Activated T-cell treated with anti-CD3 and anti-CD28 coated beads for 48 hours (primary cell): ENCODE results near the gene PRDX1.
A peak's percentile ranks its signal among the peaks of the same experiment; 100 is the strongest.
"Not testable (repeated sequence)": the region's sequence is repeated elsewhere in the genome, so short reads cannot be mapped to it uniquely, and the experiment has no call there.

Source experiments
- DNase-seq: peaks from one replicate; pipeline ENCODE4 v3.0.0-alpha.2; 2020; ENCODE audit warnings: low read depth

The PRDX1 gene

DNA sequence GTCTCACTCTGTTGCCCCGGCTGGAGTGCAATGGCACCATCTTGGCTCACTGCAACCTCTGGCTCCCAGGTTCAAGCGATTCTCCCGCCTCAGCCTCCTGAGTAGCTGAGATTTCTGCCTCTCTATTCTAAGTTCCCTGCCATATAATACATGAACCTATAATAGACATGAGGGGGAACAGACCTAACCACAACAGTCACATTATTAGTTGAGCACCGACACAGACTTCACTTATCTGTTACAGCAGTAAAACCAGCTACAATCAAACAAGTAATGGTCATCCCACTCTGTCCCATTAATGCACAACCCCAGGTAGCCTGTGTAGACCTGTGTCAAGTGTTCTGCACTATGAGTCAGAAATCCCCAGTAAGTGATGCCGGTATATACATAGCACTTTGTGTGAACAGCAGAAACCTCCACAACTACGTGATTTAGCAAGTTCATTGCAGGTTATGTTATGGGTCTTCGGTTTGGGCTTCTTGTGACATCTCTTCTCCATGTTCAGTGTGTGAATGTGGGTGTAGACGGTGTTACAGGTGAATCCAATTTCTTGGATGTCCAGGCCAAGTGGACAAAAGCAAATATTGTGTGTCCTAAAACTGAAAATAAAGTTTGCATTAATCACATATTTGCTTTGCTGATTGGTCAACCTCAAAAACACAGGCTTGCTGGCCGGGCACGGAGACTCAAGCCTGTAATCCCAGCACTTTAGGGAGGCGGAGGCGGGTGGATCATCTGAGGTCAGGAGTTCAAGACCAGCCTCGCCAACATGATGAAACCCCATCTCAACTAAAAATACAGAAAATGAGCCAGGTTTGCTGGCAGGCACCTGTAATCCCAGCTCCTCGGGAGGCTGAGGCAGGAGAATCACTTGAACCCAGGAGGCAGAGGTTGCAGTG is 18.0 kb downstream of the PRDX1 start:
- no peak for DNase-seq

DNA sequence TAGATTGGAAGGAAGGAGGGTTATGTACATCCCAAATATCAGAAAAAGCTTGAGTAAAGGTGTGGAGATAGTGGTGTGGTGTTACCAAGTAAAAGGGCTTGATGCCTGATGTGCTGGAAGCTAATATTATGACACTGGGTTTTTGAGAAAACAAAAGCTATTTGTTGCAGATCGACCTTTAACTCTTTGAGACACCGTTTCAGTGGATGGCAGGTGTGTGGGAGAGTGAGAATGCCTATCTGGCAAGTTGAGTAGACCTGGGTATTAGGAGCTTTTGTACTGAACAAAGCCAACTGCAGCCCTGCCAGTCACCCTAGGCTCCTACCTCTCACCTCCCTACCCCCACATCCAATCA is 20.2 kb downstream of the PRDX1 start:
- no peak for DNase-seq

GRCh38 chr1:45499415-45499769 is 22.3 kb downstream of the PRDX1 start:
- no peak for DNase-seq

GRCh38 chr1:45498279-45498678 is 23.4 kb downstream of the PRDX1 start:
- no peak for DNase-seq

DNA sequence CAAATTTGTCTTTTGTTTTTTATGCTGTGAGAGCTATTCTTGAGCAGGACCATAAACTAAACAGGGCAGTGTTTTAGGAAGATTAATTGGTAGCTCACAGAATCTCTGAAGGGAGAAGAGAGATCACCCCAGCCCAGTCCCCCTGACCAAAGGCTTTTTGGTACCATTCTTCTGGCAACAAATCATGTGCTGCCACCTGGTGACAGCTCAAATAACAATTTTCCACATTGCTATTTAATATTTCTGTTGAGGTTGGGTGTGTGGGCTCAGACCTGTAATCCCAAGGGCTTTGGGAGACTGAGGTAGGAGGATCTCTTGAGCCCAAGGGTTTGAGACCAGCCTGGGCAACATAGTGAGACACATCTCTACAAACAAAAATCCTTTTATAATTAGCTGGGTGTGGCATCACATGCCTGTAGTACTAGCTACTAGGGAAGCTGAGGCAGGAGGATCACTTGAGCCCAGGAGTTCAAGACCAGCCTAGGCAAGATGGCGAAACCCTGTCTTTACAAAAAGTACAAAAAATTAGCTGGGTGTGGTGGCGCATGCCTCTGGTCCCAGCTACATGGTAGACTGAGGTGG is 28.5 kb downstream of the PRDX1 start:
- DNase-seq: no peak

- no peak for DNase-seq
Observed at GRCh38 chr1:45492691-45493090, 29.0 kb downstream of the PRDX1 start.

GRCh38 chr1:45491487-45492260 is 30.0 kb downstream of the PRDX1 start:
- DNase-seq: no peak

GRCh38 chr1:45490626-45491486 is 30.8 kb downstream of the PRDX1 start, which contains the start of gene TESK2:
Gene TESK2 (minus strand): TSS chr1:45491163. CDS start chr1:45457785, 33,378 bp downstream.
- DNase-seq: peak; percentile 91

DNA sequence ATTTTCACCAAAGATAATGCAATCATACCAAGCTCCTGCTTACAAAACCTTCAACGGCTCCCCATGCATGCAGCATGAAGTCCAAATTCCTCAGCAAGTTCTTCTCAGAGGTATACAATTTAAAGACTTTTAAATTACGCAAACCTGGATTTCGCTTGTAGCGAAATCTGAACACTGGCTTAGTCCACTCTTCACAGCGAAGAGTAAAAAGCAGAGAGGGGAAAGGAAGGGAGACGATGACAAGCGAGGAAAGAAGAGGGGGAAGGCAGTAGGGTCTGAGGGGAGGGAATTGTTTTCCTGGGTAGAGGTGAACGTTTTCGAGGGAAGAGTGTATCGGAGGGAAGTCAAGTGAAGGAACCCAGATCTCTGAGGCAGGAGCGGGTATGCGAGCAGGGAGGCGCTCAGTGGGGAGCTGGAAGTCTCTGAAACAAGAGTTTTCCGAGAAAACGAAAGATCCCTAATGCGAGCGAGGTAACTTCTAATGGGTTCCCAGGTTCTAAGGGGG is 31.5 kb downstream of the PRDX1 start:
- DNase-seq: no peak

DNA sequence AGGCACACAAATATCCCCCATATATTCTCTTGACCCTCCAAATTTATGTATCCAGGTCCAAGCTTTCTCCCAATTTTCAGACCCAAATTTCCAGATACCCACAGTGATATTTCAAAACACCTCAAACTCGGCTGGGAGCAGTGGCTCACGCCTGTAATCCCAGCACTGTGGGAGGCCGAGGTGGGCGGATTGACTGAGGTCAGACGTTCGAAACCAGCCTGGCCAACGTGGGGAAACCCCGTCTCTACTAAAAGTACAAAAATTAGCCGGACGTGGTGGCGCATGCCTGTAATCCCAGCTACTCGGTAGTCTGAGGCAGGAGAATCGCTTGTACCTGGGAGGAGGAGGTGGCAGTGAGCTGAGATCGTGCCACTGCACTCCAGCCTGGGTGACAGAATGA is 32.3 kb downstream of the PRDX1 start:
- DNase-seq: peak; percentile 53

DNA sequence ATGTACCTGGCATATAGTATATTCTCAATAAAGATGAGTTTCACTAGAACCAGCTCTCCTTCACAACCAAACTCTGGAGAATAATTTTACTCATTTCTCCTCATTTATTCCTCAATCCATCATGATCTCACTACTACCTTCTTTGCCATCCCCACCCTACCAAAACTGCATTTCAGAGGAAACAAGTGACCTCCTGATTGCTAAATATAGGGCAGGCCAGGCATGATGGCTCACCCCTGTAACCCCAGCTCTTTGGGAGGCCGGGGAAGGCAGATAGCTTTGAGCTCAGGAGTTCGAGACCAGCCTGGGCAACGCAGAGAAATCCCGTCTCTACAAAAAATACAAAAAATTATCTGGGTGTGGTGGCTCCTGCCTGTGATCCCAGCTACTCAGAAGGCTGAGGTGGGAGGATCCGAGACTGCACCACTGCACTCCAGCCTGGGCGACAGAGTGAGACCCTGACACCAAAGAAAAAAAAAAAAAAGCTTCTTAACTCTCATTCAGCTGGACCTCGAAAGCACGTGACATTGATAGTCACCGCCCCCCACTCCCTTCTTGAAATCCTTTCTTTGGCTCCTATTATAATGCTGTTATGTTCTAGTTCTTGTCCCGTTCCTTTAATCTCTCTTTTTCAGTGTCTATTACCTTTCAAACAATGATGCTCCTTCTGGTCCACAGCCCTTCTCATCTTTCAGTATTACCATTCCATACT is 32.9 kb downstream of the PRDX1 start:
- DNase-seq: no peak

DNA sequence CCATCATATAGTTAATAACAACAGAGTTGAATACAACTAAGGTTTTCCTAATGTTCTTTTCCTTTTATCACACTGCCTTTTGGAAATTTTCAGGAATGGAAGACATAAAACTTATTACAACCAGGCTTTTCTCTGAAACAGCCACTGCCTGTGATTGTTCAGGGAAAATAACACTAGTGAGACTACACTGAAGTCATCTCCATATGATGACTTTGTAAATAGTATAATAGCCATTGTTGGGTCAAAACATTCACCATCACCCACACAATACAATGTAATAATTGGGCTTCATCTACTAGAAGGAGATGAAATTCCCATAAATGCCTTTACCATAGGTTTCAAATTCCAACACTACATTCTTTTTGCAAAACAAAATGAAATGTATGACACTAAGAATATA is 35.7 kb downstream of the PRDX1 start:
- DNase-seq: no peak

- no peak for DNase-seq
Observed at GRCh38 chr1:45479039-45479748, 42.5 kb downstream of the PRDX1 start.

DNA sequence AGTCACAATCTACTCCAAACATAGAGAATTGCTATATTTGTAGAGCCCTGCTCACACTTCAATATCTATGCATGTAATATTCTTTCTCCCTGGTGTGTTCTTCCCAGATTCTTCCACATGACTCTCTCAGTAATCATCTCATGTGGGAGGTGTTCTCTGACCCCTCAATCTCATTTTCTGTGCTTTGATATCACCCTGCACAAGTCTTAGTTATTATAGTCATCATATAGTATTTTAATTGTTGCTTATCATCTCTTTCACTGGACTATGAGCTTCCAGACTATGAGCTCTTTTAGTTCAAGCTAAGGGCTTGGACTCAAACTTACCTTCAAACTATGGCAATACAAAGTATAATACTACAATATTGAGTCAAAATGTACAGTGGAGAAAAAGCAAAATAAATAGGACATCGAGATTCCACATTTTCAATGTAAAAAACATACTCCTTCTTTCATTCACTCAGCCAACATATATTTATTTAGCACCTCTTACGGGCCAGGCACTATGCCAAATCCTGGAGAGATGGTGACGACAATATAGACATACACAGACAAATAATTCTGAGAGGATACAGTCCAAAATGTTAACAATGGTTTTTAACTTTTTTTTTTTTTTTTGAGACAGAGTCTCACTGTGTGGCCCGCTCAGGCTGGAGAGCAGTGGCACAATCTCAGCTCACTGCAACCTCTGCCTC is 43.4 kb downstream of the PRDX1 start:
- no peak for DNase-seq

DNA sequence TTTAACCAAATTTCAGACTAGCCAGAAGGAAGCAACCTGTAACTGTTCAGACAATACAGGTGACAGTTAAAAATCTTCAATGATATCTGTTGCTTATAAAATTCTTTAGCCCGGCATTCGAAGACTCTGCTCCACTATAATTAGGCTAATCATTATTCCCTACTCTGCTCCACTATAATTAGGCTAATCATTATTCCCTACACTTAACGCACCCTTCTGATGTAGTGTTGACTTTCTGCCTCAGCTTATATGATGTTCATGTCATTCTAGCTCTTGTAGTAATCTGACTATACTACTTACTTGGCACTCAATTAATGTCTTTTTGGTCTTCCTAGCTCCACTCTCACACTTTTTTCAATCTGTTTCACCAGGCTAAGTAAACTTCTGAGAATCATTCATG is 44.0 kb downstream of the PRDX1 start:
- DNase-seq: no peak

DNA sequence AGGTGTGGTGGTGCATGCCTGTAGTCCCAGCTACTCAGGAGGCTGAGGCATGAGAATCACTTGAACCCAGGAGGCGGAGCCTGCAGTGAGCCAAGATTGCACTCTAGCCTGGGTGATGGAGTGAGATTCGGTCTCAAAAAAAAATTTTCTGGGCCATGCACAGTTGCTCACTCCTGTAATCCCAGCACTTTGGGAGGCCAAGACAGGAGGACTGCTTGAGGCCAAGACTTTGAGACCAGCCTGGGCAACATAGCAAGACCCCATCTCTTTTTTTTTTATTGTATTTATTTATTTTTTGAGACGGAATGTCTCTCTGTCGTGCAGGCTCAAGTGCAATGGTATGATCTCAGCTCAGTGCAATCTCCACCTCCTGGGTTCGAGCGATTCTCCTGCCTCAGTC is 47.5 kb downstream of the PRDX1 start:
- DNase-seq: not testable (repeated sequence)

- DNase-seq: no peak
Observed at GRCh38 chr1:45473302-45473701, 48.4 kb downstream of the PRDX1 start.

GRCh38 chr1:45470306-45470798 is 51.3 kb downstream of the PRDX1 start:
- DNase-seq: no peak

DNA sequence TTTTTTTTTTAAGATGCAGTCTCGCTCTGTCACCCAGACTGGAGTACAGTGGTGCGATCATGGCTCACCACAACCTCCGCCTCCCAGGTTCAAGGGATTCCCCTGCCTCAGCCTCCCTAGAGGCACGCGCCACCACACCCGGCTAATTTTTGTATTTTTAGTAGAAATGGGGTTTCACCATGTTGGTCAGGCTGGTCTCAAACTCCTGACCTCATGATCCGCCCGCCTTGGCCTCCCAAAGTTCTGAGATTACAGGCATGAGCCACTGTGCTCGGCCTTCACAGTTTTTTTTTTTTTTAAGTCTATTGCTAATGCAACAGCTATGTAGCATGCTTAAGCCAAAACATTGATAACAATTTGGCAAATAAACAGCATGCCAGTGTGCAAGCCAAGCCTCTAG is 54.3 kb downstream of the PRDX1 start:
- DNase-seq: not testable (repeated sequence)

DNA sequence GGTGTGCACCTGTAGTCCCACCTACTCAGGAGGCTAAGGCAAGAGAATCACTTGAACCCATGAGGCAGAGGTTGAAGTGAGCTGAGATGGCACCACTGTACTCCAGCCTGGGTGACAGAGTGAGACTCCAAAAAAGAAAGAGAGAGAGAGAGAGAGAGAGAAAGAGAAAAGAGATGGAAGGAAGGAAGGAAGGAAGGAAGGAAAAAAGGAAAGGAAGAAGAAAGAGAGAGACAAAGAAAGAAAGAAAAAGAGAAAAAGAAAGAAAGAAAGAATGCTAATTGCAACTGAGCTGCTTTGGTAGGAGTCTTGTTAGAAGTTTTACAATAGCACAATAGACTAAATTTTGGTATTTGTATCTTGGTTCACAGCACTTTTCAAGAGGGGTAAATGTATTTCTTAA is 56.4 kb downstream of the PRDX1 start:
- DNase-seq: no peak
